GM18498 (cell line): Measurements from ENCODE around the gene SENP8.

ENCODE experiments used
- ATAC-seq: cut with Tn5 transposase; IDR thresholded peaks from one replicate; pipeline ENCODE4 v1.9.1; 2021; ENCODE audit warnings: mild to moderate bottlenecking, moderate library complexity; ENCODE audit not compliant: unreplicated experiment

SENP8 gene

GRCh38 chr15:72112805-72113204 lies 5.4 kb upstream of the SENP8 start:
- ATAC-seq = no peak

- no peak for ATAC-seq
These were observed 4.7 kb upstream of the SENP8 start for GRCh38 chr15:72113347-72114031.

GRCh38 chr15:72116731-72117485 lies 1.3 kb upstream of the SENP8 start:
- ATAC-seq = peak; percentile 7

GRCh38 chr15:72117486-72118016 lies 652 bp upstream of the SENP8 start:
- peak; percentile 74 for ATAC-seq

- no peak for ATAC-seq
These were observed 6.0 kb downstream of the SENP8 start for GRCh38 chr15:72124218-72124617.

- no peak for ATAC-seq
These were observed 9.6 kb downstream of the SENP8 start for GRCh38 chr15:72127724-72128322.

- ATAC-seq = no peak
These were observed 10.2 kb downstream of the SENP8 start for GRCh38 chr15:72128359-72128758.

GRCh38 chr15:72130272-72130671 lies 12.1 kb downstream of the SENP8 start:
- no peak for ATAC-seq

- no peak for ATAC-seq
These were observed 13.7 kb downstream of the SENP8 start for GRCh38 chr15:72131922-72132321.

- no peak for ATAC-seq
These were observed 15.0 kb downstream of the SENP8 start for GRCh38 chr15:72133211-72133610.

GRCh38 chr15:72135719-72136118 lies 17.5 kb downstream of the SENP8 start:
- ATAC-seq = no peak

- no peak for ATAC-seq
These were observed 18.2 kb downstream of the SENP8 start for GRCh38 chr15:72136170-72137051.

- no peak for ATAC-seq
These were observed 21.5 kb downstream of the SENP8 start for GRCh38 chr15:72139667-72140066.

- no peak for ATAC-seq
These were observed 21.9 kb downstream of the SENP8 start for GRCh38 chr15:72140088-72140487.

- ATAC-seq = peak; percentile 100
These were observed 23.2 kb downstream of the SENP8 start for GRCh38 chr15:72141171-72142084.

- no peak for ATAC-seq
These were observed 28.0 kb downstream of the SENP8 start for GRCh38 chr15:72146221-72146620.

- ATAC-seq = no peak
These were observed 28.7 kb downstream of the SENP8 start for GRCh38 chr15:72146934-72147333.

- no peak for ATAC-seq
These were observed 29.2 kb downstream of the SENP8 start for GRCh38 chr15:72147418-72147817.

- ATAC-seq = no peak
These were observed 35.2 kb downstream of the SENP8 start for GRCh38 chr15:72153269-72154000.
